GM23338 (cell line): ENCODE results near the gene LZTS3. TPM values are rescaled to one million over a fixed set of nuclear protein-coding genes. Genes with fewer than 3 reads are reported as not detected.

Experiments used
- ATAC-seq: fragments of 200-7000 bp; cut with Tn5 transposase; 3 replicates; pipeline ENCODE4 v1.9.1; 2020
- DNase-seq: peaks from one replicate; pipeline ENCODE4 v3.0.0-alpha.2; 2015; ENCODE audit warnings: low spot score
- H2AFZ ChIP-seq: fragments of 200-600 bp; sonication (generic); 2 replicates; pipeline ENCODE4 v1.8.0; 2016; ENCODE audit warnings: antibody characterized with exemption, mild to moderate bottlenecking, moderate library complexity
- H3F3A ChIP-seq: fragments of 200-600 bp; sonication (generic); replicated peaks from 2 replicates; pipeline ENCODE4 v1.8.0; 2017; ENCODE audit warnings: antibody characterized with exemption, mixed run types, low read depth
- H3K27ac ChIP-seq: fragments of 200-600 bp; sonication (generic); 2 replicates; pipeline ENCODE4 v1.6.1; 2016; ENCODE audit warnings: low read depth
- H3K27me3 ChIP-seq: fragments of 200-600 bp; sonication (generic); 2 replicates; pipeline ENCODE4 v1.8.0; 2016; ENCODE audit warnings: mild to moderate bottlenecking, mixed run types, moderate library complexity; ENCODE audit not compliant: insufficient read depth
- H3K36me3 ChIP-seq: fragments of 200-600 bp; sonication (generic); 2 replicates; pipeline ENCODE4 v1.8.0; 2016; ENCODE audit warnings: mild to moderate bottlenecking; ENCODE audit not compliant: insufficient read depth
- H3K4me1 ChIP-seq: fragments of 200-600 bp; sonication (generic); 2 replicates; pipeline ENCODE4 v1.8.0; 2016; ENCODE audit warnings: mild to moderate bottlenecking, moderate library complexity; ENCODE audit not compliant: insufficient read depth
- H3K4me2 ChIP-seq: fragments of 200-600 bp; sonication (generic); 2 replicates; pipeline ENCODE4 v1.7.1; 2017; ENCODE audit warnings: mixed run types
- H3K4me3 ChIP-seq: fragments of 200-600 bp; sonication (generic); 2 replicates; pipeline ENCODE4 v1.6.1; 2016; ENCODE audit warnings: mixed run types
- H3K79me2 ChIP-seq: fragments of 200-600 bp; sonication (generic); replicated peaks from 2 replicates; pipeline ENCODE4 v1.8.0; 2017; ENCODE audit warnings: mild to moderate bottlenecking; ENCODE audit not compliant: insufficient read depth
- H3K9me2 ChIP-seq: fragments of 200-600 bp; sonication (generic); 2 replicates; pipeline ENCODE4 v1.8.0; 2017; ENCODE audit not compliant: insufficient read depth
- H4K20me1 ChIP-seq: fragments of 200-600 bp; sonication (generic); replicated peaks from 2 replicates; pipeline ENCODE4 v1.8.0; 2017; ENCODE audit warnings: mild to moderate bottlenecking; ENCODE audit not compliant: insufficient read depth
- H3K27ac Mint-ChIP-seq: 2 replicates; pipeline ENCODE4 v1.8.0; 2020; ENCODE audit warnings: inconsistent platforms, mild to moderate bottlenecking, moderate library complexity, mixed read lengths
- H3K27me3 Mint-ChIP-seq: 3 replicates; pipeline ENCODE4 v1.8.0; 2022; ENCODE audit warnings: low read depth, mild to moderate bottlenecking, moderate library complexity, mixed read lengths, inconsistent platforms; ENCODE audit not compliant: insufficient read depth, poor library complexity
- H3K36me3 Mint-ChIP-seq: 3 replicates; pipeline ENCODE4 v1.8.0; 2021; ENCODE audit warnings: low read depth, mild to moderate bottlenecking, inconsistent platforms, moderate library complexity, mixed read lengths
- H3K4me1 Mint-ChIP-seq: 3 replicates; pipeline ENCODE4 v1.8.0; 2020; ENCODE audit warnings: mild to moderate bottlenecking, inconsistent platforms, mixed read lengths
- H3K4me3 Mint-ChIP-seq: 3 replicates; pipeline ENCODE4 v1.8.0; 2021; ENCODE audit warnings: moderate library complexity, mild to moderate bottlenecking, inconsistent platforms, mixed read lengths
- H3K9me3 Mint-ChIP-seq: 3 replicates; pipeline ENCODE4 v1.8.0; 2020; ENCODE audit warnings: moderate library complexity, mild to moderate bottlenecking, inconsistent platforms, mixed read lengths
- CREB1 ChIP-seq: fragments of 250-450 bp; sonication (Bioruptor Pico); IDR thresholded peaks from 2 replicates; pipeline ENCODE4 v1.5.0; 2020; ENCODE audit warnings: low read depth, mild to moderate bottlenecking, moderate library complexity
- CTCF ChIP-seq, 2 experiments: fragments of 200-600 bp in 1 of 2; sonication (generic) in 1 of 2; conservative IDR thresholded peaks; 2 replicates each; pipeline versions ENCODE4 v1.5.1 to v1.6.1; 2016 to 2017; ENCODE audit warnings: antibody characterized with exemption in 2 of 2, low read depth in 2 of 2, mild to moderate bottlenecking in 2 of 2, moderate library complexity in 1 of 2
- EZH2 ChIP-seq: fragments of 200-600 bp; sonication (generic); IDR thresholded peaks from one replicate; pipeline ENCODE4 v1.8.0; 2017; ENCODE audit warnings: antibody characterized with exemption, mild to moderate bottlenecking, low read depth; ENCODE audit not compliant: unreplicated experiment
- JUNB ChIP-seq: IDR thresholded peaks from one replicate; pipeline ENCODE4 v1.6.1; 2016; ENCODE audit warnings: antibody characterized with exemption; ENCODE audit not compliant: unreplicated experiment
- POLR2AphosphoS5 ChIP-seq: IDR thresholded peaks from 2 replicates; pipeline ENCODE4 v1.6.1; 2016; ENCODE audit warnings: antibody characterized with exemption, low read depth
- STAT1 ChIP-seq: IDR thresholded peaks from one replicate; pipeline ENCODE4 v1.6.1; 2016; ENCODE audit warnings: antibody characterized with exemption; ENCODE audit not compliant: unreplicated experiment
- ZNF114 ChIP-seq: fragments of 250-450 bp; sonication (Bioruptor Pico); IDR thresholded peaks from 2 replicates; pipeline ENCODE4 v1.5.0; 2020; ENCODE audit warnings: mild to moderate bottlenecking, moderate library complexity
- ZNF331 ChIP-seq: fragments of 250-450 bp; sonication (Bioruptor Pico); IDR thresholded peaks from 2 replicates; pipeline ENCODE4 v1.5.0; 2020; ENCODE audit warnings: low read depth, mild to moderate bottlenecking, moderate library complexity
- polyA plus RNA-seq: library from polyadenylated mRNA; unstranded; fragments of >200 nt; fragmentation: Nextera tagmentation; extraction: Ambion mirVana; gene quantifications from 2 replicates; pipeline ENCODE4 v1.2.1, GENCODE V29; 2016
- total RNA-seq: library from RNA; depleted of rRNA; stranded (reverse); fragments of >200 nt; shearing (Covaris generic); gene quantifications from 2 replicates; pipeline ENCODE4 v1.2.3, GENCODE V29; 2014
- TF ChIP-seq, protein P1 (sequence below): IDR thresholded peaks from 2 replicates; pipeline ENCODE4 v1.6.1; 2016; ENCODE audit warnings: antibody characterized with exemption
- TF ChIP-seq, protein P2 (sequence below): IDR thresholded peaks from one replicate; pipeline ENCODE4 v1.6.1; 2018; ENCODE audit warnings: antibody characterized with exemption; ENCODE audit not compliant: unreplicated experiment

Gene LZTS3
- total and polyA plus RNA-seq, 2 experiments from 2014 or later, result 9.7 to 40.7 TPM

DNA sequence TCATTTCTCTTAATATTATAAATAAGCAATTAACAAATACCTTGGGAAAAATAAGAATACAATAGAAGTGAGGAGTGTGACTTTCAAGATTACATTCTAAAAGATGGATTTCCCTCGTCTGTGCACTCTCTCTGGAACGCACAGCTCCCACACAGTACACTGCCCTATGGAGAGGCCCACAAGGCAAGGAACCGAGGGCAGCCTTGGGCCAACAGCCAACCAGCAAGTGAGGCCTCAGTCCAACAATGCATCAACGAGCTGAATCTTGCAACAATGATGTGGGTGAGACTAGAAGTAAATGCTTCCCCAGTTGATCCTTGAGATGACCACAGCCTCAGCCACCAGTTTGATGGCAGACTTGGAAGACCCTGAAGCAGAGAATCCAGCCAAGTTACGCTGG lies 54.3 kb downstream of the LZTS3 start:
- peaks cover 4% of the 10 kb centered on the region for H3K27me3 Mint-ChIP-seq
- no peaks in the 10 kb centered on the region for H3K27me3 ChIP-seq
- H3K36me3 Mint-ChIP-seq, result peaks cover 35% of the 10 kb centered on the region
- H4K20me1 ChIP-seq, result no peaks in the 10 kb centered on the region
- H3K4me2 ChIP-seq, result no peak overlapping the region
- H3K4me3 Mint-ChIP-seq, result no peak overlapping the region
- no peaks in the 10 kb centered on the region for H3K4me1 ChIP-seq
- H2AFZ ChIP-seq, result no peak overlapping the region
- TF ChIP-seq EZH2, result no peak
- TF ChIP-seq ZNF331 (CRISPR knock-in tag), result no peak
- TF ChIP-seq, protein P1, sequence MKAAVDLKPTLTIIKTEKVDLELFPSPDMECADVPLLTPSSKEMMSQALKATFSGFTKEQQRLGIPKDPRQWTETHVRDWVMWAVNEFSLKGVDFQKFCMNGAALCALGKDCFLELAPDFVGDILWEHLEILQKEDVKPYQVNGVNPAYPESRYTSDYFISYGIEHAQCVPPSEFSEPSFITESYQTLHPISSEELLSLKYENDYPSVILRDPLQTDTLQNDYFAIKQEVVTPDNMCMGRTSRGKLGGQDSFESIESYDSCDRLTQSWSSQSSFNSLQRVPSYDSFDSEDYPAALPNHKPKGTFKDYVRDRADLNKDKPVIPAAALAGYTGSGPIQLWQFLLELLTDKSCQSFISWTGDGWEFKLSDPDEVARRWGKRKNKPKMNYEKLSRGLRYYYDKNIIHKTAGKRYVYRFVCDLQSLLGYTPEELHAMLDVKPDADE, result no peak
- no peak for TF ChIP-seq CTCF (conservative IDR thresholded peaks at IDR 0.05; ENCODE audit: low read depth in 2 of 2)
- TF ChIP-seq, protein P2, sequence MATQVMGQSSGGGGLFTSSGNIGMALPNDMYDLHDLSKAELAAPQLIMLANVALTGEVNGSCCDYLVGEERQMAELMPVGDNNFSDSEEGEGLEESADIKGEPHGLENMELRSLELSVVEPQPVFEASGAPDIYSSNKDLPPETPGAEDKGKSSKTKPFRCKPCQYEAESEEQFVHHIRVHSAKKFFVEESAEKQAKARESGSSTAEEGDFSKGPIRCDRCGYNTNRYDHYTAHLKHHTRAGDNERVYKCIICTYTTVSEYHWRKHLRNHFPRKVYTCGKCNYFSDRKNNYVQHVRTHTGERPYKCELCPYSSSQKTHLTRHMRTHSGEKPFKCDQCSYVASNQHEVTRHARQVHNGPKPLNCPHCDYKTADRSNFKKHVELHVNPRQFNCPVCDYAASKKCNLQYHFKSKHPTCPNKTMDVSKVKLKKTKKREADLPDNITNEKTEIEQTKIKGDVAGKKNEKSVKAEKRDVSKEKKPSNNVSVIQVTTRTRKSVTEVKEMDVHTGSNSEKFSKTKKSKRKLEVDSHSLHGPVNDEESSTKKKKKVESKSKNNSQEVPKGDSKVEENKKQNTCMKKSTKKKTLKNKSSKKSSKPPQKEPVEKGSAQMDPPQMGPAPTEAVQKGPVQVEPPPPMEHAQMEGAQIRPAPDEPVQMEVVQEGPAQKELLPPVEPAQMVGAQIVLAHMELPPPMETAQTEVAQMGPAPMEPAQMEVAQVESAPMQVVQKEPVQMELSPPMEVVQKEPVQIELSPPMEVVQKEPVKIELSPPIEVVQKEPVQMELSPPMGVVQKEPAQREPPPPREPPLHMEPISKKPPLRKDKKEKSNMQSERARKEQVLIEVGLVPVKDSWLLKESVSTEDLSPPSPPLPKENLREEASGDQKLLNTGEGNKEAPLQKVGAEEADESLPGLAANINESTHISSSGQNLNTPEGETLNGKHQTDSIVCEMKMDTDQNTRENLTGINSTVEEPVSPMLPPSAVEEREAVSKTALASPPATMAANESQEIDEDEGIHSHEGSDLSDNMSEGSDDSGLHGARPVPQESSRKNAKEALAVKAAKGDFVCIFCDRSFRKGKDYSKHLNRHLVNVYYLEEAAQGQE, result no peak
- TF ChIP-seq ZNF114 (CRISPR knock-in tag), result no peak
- TF ChIP-seq JUNB, result no peak
- no peak for TF ChIP-seq STAT1
- no peak for TF ChIP-seq POLR2AphosphoS5
- no peak for TF ChIP-seq CREB1 (CRISPR knock-in tag)
- H3K27ac Mint-ChIP-seq, result no peak overlapping the region
- peaks cover 2% of the 10 kb centered on the region; the same call in 1 of the 3 replicates for H3K4me1 Mint-ChIP-seq
- no peak overlapping the region for H3K4me3 ChIP-seq
- peaks cover 27% of the 10 kb centered on the region for H3K9me3 Mint-ChIP-seq
- ATAC-seq (no peak), DNase-seq (no peak)
- H3K27ac ChIP-seq, result no peak overlapping the region
- 0 out of 2 replicates have a peak, but pooled peaks cover 2% of the 10 kb centered on the region for H3F3A ChIP-seq
- peaks cover 10% of the 10 kb centered on the region for H3K36me3 ChIP-seq
- no peaks in the 10 kb centered on the region for H3K9me2 ChIP-seq
- H3K79me2 ChIP-seq, result no peaks in the 10 kb centered on the region
